Activated T-cell treated with anti-CD3 and anti-CD28 coated beads, Interleukin-2, amount 50 U/mL, for 1 hour (primary cell): ENCODE measurements around the gene BET1.

Source experiments
- DNase-seq: peaks from one replicate; pipeline ENCODE4 v3.0.0-alpha.2; 2020

BET1 gene

GRCh38 chr7:94011714-94012353 is 7.7 kb upstream of the BET1 start:
- no peak for DNase-seq

GRCh38 chr7:94008537-94008936 is 4.4 kb upstream of the BET1 start:
- DNase-seq: no peak

GRCh38 chr7:94005753-94006152 is 1.6 kb upstream of the BET1 start:
- DNase-seq: no peak

- DNase-seq: no peak
These were observed 620 bp downstream of the BET1 start for GRCh38 chr7:94003446-94004023.

- no peak for DNase-seq
These were observed 2.8 kb downstream of the BET1 start for GRCh38 chr7:94001396-94001795.

GRCh38 chr7:93997868-93998267 is 6.3 kb downstream of the BET1 start:
- DNase-seq: no peak

GRCh38 chr7:93992421-93993110 is 11.6 kb downstream of the BET1 start:
- no peak for DNase-seq

GRCh38 chr7:93987297-93987696 is 16.9 kb downstream of the BET1 start:
- no peak for DNase-seq

- no peak for DNase-seq
These were observed 19.1 kb downstream of the BET1 start for GRCh38 chr7:93985101-93985500.

- no peak for DNase-seq
These were observed 20.1 kb downstream of the BET1 start for GRCh38 chr7:93984024-93984423.

GRCh38 chr7:93981480-93981874 is 22.7 kb downstream of the BET1 start:
- no peak for DNase-seq

- no peak for DNase-seq
These were observed 23.2 kb downstream of the BET1 start for GRCh38 chr7:93980744-93981479.

GRCh38 chr7:93977211-93977950 is 26.8 kb downstream of the BET1 start:
- no peak for DNase-seq

- no peak for DNase-seq
These were observed 31.0 kb downstream of the BET1 start for GRCh38 chr7:93973134-93973533.

GRCh38 chr7:93972029-93972725 is 32.0 kb downstream of the BET1 start:
- no peak for DNase-seq

- no peak for DNase-seq
These were observed 35.1 kb downstream of the BET1 start for GRCh38 chr7:93968911-93969620.

- no peak for DNase-seq
These were observed 39.3 kb downstream of the BET1 start for GRCh38 chr7:93964813-93965212.

GRCh38 chr7:93964262-93964661 is 39.9 kb downstream of the BET1 start:
- DNase-seq: no peak

GRCh38 chr7:93960986-93961385 is 43.2 kb downstream of the BET1 start:
- no peak for DNase-seq

GRCh38 chr7:93958651-93959050 is 45.5 kb downstream of the BET1 start:
- DNase-seq: no peak

- no peak for DNase-seq
These were observed 45.9 kb downstream of the BET1 start for GRCh38 chr7:93958216-93958615.

- DNase-seq: no peak
These were observed 46.4 kb downstream of the BET1 start for GRCh38 chr7:93957767-93958166.
